ENCODE data around the gene IST1.

DNA sequence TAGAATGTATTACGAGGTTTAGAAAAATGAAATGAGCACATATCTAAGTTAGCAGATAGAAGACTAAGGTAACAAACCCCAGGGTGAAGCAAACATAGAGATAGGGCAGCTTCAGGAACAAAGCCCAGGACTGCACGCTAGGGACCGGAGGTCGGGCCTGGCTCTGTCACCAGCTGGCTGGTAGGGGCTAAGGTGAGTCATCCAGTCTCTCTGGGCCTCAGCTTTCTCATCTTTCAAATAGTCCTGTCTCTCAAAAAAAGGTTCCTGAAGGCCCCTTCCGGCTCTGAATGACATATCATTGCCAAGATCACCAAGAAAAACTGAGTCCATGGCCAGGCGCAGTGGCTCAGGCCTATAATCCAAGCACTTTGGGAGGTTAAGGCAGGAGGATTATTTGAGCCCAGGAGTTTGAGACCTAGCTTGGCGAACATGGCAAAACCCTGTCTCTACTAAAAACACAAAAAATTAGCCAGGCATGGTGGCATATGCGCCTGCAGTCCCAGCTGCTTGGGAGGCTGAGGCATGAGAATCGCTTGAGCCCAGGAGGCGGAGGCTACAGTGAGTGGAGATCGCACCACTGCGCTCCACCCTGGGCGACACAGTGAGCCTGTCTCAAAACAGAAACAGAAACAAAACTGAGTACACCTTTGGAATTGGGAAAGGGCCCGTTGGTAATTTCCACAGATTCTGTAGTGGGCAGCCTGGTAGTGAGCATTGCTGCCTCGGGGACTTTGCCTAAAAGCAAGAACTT lies 78.9 kb downstream of the IST1 start:
- TF ChIP-seq, protein P1, sequence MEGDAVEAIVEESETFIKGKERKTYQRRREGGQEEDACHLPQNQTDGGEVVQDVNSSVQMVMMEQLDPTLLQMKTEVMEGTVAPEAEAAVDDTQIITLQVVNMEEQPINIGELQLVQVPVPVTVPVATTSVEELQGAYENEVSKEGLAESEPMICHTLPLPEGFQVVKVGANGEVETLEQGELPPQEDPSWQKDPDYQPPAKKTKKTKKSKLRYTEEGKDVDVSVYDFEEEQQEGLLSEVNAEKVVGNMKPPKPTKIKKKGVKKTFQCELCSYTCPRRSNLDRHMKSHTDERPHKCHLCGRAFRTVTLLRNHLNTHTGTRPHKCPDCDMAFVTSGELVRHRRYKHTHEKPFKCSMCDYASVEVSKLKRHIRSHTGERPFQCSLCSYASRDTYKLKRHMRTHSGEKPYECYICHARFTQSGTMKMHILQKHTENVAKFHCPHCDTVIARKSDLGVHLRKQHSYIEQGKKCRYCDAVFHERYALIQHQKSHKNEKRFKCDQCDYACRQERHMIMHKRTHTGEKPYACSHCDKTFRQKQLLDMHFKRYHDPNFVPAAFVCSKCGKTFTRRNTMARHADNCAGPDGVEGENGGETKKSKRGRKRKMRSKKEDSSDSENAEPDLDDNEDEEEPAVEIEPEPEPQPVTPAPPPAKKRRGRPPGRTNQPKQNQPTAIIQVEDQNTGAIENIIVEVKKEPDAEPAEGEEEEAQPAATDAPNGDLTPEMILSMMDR (IDR thresholded peaks at IDR 0.05): no peak
- no peak for TF ChIP-seq POLR2AphosphoS5 (IDR thresholded peaks at IDR 0.05)

All from prostate gland (tissue), 2 donors.